A549 (cell line): ENCODE measurements around the gene LCK. TPM values are rescaled to one million over a fixed set of nuclear protein-coding genes. Genes with fewer than 3 reads are reported as not detected.

Source experiments
- ATAC-seq, 2 experiments: fragments of 200-7000 bp in 1 of 2; fragments of >200 bp in 1 of 2; cut with Nextera tagmentation in 1 of 2; cut with Tn5 transposase in 1 of 2; 3 replicates each; pipeline versions ENCODE4 v1.8.0 to v1.9.1; 2018 to 2020; ENCODE audit warnings: mild to moderate bottlenecking in 1 of 2, moderate library complexity in 1 of 2
- CTCF ChIA-PET: fragments of 300-600 bp; sonication (Branson Sonifier 250); formaldehyde crosslinking; extraction: SDS; loops from one replicate; lab custom pipeline; 2021; ENCODE audit warnings: antibody characterized with exemption, inconsistent platforms; lab: Yijun Ruan, JAX
- POLR2A ChIA-PET: fragments of 350-600 bp; formaldehyde crosslinking; extraction: SDS; loops from one replicate; lab custom pipeline; 2021; ENCODE audit warnings: antibody characterized with exemption, inconsistent platforms; lab: Yijun Ruan, JAX
- DNase-seq, 2 experiments: peaks; one replicate each; pipeline versions ENCODE4 v3.0.0 to v3.0.0-alpha.2; 2011 to 2016; ENCODE audit warnings: low read depth in 1 of 2, low spot score in 1 of 2
- FAIRE-seq: peaks from 2 replicates; lab custom pipeline; 2011; peaks lifted over from hg19 to GRCh38; lab: Jason Lieb, UNC
- H3K27ac ChIP-seq, 2 experiments: fragments of >200 bp; sonication (Bioruptor Twin); formaldehyde crosslinking; 3 replicates each; pipeline ENCODE4 v1.5.1; 2016 to 2017
- H3K4me1 ChIP-seq: fragments of >200 bp; sonication (Bioruptor Twin); formaldehyde crosslinking; 3 replicates; pipeline ENCODE4 v1.6.1; 2016
- H3K4me2 ChIP-seq: fragments of >200 bp; sonication (Bioruptor Twin); formaldehyde crosslinking; 3 replicates; pipeline ENCODE4 v1.6.1; 2016
- H3K4me3 ChIP-seq: fragments of >200 bp; sonication (Bioruptor Twin); formaldehyde crosslinking; 3 replicates; pipeline ENCODE4 v1.5.1; 2016
- H3K9me3 ChIP-seq: fragments of >200 bp; sonication (Bioruptor Twin); formaldehyde crosslinking; 3 replicates; pipeline ENCODE4 v1.6.1; 2016
- BHLHE40 ChIP-seq: IDR thresholded peaks from 2 replicates; pipeline ENCODE4 v1.6.1; 2012; ENCODE audit warnings: low read depth, low read length, inconsistent platforms
- CHD2 ChIP-seq: fragments of 150-350 bp; IDR thresholded peaks from 2 replicates; pipeline ENCODE4 v1.6.1; 2014; ENCODE audit warnings: low read length; ENCODE audit not compliant: partially characterized antibody
- CHD4 ChIP-seq: fragments of 200-600 bp; sonication (generic); IDR thresholded peaks from 2 replicates; pipeline ENCODE4 v1.6.1; 2016; ENCODE audit warnings: antibody characterized with exemption, mild to moderate bottlenecking, borderline replicate concordance
- EHF ChIP-seq: fragments of 250-450 bp; sonication (Bioruptor Pico); IDR thresholded peaks from 2 replicates; pipeline ENCODE4 v1.5.0; 2020; ENCODE audit warnings: mild to moderate bottlenecking
- ESRRA ChIP-seq: fragments of 150-350 bp; IDR thresholded peaks from 2 replicates; pipeline ENCODE4 v1.6.1; 2014; ENCODE audit warnings: mild to moderate bottlenecking, low read length, borderline replicate concordance
- HOXA7 ChIP-seq: fragments of 250-450 bp; sonication (Bioruptor Pico); IDR thresholded peaks from 2 replicates; pipeline ENCODE4 v1.5.0; 2020; ENCODE audit warnings: mild to moderate bottlenecking, moderate library complexity
- HOXB5 ChIP-seq: fragments of 250-450 bp; sonication (Bioruptor Pico); IDR thresholded peaks from 2 replicates; pipeline ENCODE4 v1.5.0; 2020; ENCODE audit warnings: mild to moderate bottlenecking, moderate library complexity
- KDM1A ChIP-seq: fragments of 200-600 bp; sonication (generic); IDR thresholded peaks from 2 replicates; pipeline ENCODE4 v1.6.1; 2016; ENCODE audit warnings: low read depth, mild to moderate bottlenecking
- MAFK ChIP-seq: fragments of 450-650 bp; IDR thresholded peaks from 2 replicates; pipeline ENCODE4 v1.6.1; 2014; ENCODE audit not compliant: partially characterized antibody
- MYC ChIP-seq: IDR thresholded peaks from 2 replicates; pipeline ENCODE4 v1.6.1; 2012; ENCODE audit warnings: mild to moderate bottlenecking, inconsistent platforms, low read length, improper control_type of control experiment, borderline replicate concordance
- POLR2A ChIP-seq: IDR thresholded peaks from 2 replicates; pipeline ENCODE4 v1.6.1; 2012; ENCODE audit warnings: mild to moderate bottlenecking, low read length
- RAD21 ChIP-seq, 2 experiments: fragments of >200 bp in 1 of 2; sonication (Bioruptor Twin) in 1 of 2; formaldehyde crosslinking in 1 of 2; IDR thresholded peaks in 1 of 2; conservative IDR thresholded peaks in 1 of 2; 2 replicates in 1 of 2; 3 replicates in 1 of 2; pipeline ENCODE4 v1.6.1; 2012 to 2018; ENCODE audit warnings: inconsistent platforms in 1 of 2
- TFCP2L1 ChIP-seq: fragments of 250-450 bp; sonication (Bioruptor Pico); IDR thresholded peaks from 2 replicates; pipeline ENCODE4 v1.5.0; 2021; ENCODE audit warnings: mild to moderate bottlenecking
- ZC3H11A ChIP-seq: fragments of 450-650 bp; IDR thresholded peaks from 2 replicates; pipeline ENCODE4 v1.6.1; 2014; ENCODE audit warnings: antibody characterized with exemption, mild to moderate bottlenecking
- ZFP36 ChIP-seq: fragments of 450-650 bp; IDR thresholded peaks from 2 replicates; pipeline ENCODE4 v1.6.1; 2014; ENCODE audit warnings: borderline replicate concordance; ENCODE audit not compliant: partially characterized antibody
- WGBS: methylation state at CpG from one replicate; pipeline ENCODE4 v1.1.6; 2017; ENCODE audit errors: missing lambda C conversion rate; 5-methylcytosine and 5-hydroxymethylcytosine counted together
- polyA minus RNA-seq: library from RNA; depleted of rRNA, polyadenylated mRNA; stranded (reverse); fragments of >200 nt; gene quantifications from 2 replicates; pipeline ENCODE4 v1.2.3, GENCODE V29; 2011; rRNA and poly(A)+ RNA removed
- polyA plus RNA-seq, 4 experiments: library from polyadenylated mRNA; depleted of rRNA in 3 of 4; stranded (reverse); fragments of >200 nt; fragmentation: RNase III in 1 of 4; extraction: RNeasy Plus Mini Kit Qiagen cat#74134 plus additional on column Dnase treatment in 1 of 4; gene quantifications; 2 replicates in 3 of 4; 3 replicates in 1 of 4; pipeline ENCODE4 v1.2.3, GENCODE V29; 2011 to 2017
- TF ChIP-seq, protein P1 (sequence below): fragments of 150-350 bp; IDR thresholded peaks from 2 replicates; pipeline ENCODE4 v1.6.1; 2014; ENCODE audit warnings: low read depth, mild to moderate bottlenecking, low read length
- TF ChIP-seq, protein P2 (sequence below): fragments of 200-600 bp; sonication (generic); IDR thresholded peaks from 2 replicates; pipeline ENCODE4 v1.6.1; 2016; ENCODE audit warnings: antibody characterized with exemption, mild to moderate bottlenecking, moderate library complexity
- TF ChIP-seq, protein P3 (sequence below): fragments of >200 bp; sonication (Bioruptor Twin); formaldehyde crosslinking; IDR thresholded peaks from 2 replicates; pipeline ENCODE4 v1.6.1; 2016
- TF ChIP-seq, protein P4 (sequence below): fragments of >200 bp; sonication (Bioruptor Twin); formaldehyde crosslinking; IDR thresholded peaks from 3 replicates; pipeline ENCODE4 v1.6.1; 2016

Gene LCK
- polyA plus RNA-seq (2011; rRNA removed) (0.03 and 0.04 TPM in 2 replicates), polyA plus RNA-seq (2017; fragmentation: RNase III; extraction: RNeasy Plus Mini Kit Qiagen cat#74134 plus additional on column Dnase treatment) (not detected in 3 replicates), polyA minus RNA-seq (not detected in 2 replicates)
- 0.03 TPM in 2 replicates for polyA plus RNA-seq (2012; cell fraction: cytosol; rRNA removed)
- polyA plus RNA-seq (2012; cell fraction: nucleus; rRNA removed): 0.12 TPM in 1 of 2 replicates, not detected in the other

DNA sequence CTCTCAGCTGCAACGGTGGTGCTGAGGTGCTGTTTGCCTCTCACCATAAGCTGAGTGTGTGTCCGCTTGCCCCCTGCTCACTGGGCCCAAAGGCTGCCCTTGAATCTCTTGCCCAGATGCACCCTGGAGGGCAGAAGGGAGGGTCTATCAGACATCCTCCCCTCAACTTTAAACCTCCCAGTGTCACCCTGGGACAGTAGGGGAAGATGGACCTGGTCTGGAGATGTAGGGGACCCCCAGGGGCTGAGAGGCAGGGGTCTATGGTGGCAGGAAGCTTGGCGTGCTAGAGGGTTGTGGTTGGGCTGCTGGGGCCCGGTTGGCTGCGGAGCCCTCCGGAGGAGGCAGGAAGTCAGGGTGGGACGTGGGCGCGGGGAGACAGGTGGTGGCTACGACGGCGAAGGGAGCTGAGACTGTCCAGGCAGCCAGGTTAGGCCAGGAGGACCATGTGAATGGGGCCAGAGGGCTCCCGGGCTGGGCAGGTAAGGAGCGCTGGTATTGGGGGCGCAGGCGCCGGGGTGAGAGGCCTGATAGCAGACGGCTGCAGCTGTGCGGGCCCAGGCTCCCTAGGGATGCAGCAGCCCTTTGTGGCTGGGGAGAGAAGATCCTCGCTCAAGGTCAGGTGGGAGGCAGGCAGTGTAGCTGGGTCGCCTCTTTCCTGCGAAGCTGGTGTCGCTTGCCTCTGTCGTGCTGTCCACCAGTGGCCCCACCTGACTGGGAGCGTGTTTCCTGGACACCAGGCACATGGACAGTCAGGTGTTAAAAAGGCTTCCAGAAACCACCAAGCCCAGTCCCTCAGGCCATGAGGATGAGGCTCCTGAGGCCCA lies at the start of gene LCK:
TSS of gene LCK (plus strand) at position 373 of the 824 bp plus-strand sequence. CDS start 23,065 bp downstream, outside the sequence.
- Histone ChIP-seq H3K9me3 (no peaks in the 10 kb centered on the region), H3K4me3 (no peak within 1 kb of the TSS), H3K27ac (no peak within 1 kb of the TSS), H3K4me2 (no peak within 1 kb of the TSS)
- FAIRE-seq (no peak), DNase-seq (no peak), ATAC-seq (no peak)
- POLR2A ChIA-PET: interaction anchor here (0.6 kb wide), 1 partner anchor 40 kb away, joined by 8 read pairs; no protein-coding TSS in a partner anchor
- TF ChIP-seq HOXB5 (CRISPR knock-in tag) (no peak), ZC3H11A (no peak), TFCP2L1 (CRISPR knock-in tag) (no peak), EHF (CRISPR knock-in tag) (no peak), MYC (no peak), CHD4 (no peak), BHLHE40 (no peak), KDM1A (no peak), POLR2A (no peak), HOXA7 (CRISPR knock-in tag) (no peak), RAD21 (conservative IDR thresholded peaks at IDR 0.05 in 1 of 2, IDR thresholded peaks at IDR 0.05 in 1 of 2) (no peak), ZFP36 (no peak), MAFK (no peak), ESRRA (no peak), CHD2 (no peak)
- TF ChIP-seq, protein P1, sequence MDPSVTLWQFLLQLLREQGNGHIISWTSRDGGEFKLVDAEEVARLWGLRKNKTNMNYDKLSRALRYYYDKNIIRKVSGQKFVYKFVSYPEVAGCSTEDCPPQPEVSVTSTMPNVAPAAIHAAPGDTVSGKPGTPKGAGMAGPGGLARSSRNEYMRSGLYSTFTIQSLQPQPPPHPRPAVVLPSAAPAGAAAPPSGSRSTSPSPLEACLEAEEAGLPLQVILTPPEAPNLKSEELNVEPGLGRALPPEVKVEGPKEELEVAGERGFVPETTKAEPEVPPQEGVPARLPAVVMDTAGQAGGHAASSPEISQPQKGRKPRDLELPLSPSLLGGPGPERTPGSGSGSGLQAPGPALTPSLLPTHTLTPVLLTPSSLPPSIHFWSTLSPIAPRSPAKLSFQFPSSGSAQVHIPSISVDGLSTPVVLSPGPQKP: no peak
- TF ChIP-seq, protein P2, sequence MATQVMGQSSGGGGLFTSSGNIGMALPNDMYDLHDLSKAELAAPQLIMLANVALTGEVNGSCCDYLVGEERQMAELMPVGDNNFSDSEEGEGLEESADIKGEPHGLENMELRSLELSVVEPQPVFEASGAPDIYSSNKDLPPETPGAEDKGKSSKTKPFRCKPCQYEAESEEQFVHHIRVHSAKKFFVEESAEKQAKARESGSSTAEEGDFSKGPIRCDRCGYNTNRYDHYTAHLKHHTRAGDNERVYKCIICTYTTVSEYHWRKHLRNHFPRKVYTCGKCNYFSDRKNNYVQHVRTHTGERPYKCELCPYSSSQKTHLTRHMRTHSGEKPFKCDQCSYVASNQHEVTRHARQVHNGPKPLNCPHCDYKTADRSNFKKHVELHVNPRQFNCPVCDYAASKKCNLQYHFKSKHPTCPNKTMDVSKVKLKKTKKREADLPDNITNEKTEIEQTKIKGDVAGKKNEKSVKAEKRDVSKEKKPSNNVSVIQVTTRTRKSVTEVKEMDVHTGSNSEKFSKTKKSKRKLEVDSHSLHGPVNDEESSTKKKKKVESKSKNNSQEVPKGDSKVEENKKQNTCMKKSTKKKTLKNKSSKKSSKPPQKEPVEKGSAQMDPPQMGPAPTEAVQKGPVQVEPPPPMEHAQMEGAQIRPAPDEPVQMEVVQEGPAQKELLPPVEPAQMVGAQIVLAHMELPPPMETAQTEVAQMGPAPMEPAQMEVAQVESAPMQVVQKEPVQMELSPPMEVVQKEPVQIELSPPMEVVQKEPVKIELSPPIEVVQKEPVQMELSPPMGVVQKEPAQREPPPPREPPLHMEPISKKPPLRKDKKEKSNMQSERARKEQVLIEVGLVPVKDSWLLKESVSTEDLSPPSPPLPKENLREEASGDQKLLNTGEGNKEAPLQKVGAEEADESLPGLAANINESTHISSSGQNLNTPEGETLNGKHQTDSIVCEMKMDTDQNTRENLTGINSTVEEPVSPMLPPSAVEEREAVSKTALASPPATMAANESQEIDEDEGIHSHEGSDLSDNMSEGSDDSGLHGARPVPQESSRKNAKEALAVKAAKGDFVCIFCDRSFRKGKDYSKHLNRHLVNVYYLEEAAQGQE: no peak
- TF ChIP-seq, protein P3, sequence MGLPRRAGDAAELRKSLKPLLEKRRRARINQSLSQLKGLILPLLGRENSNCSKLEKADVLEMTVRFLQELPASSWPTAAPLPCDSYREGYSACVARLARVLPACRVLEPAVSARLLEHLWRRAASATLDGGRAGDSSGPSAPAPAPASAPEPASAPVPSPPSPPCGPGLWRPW: no peak
- TF ChIP-seq, protein P4, sequence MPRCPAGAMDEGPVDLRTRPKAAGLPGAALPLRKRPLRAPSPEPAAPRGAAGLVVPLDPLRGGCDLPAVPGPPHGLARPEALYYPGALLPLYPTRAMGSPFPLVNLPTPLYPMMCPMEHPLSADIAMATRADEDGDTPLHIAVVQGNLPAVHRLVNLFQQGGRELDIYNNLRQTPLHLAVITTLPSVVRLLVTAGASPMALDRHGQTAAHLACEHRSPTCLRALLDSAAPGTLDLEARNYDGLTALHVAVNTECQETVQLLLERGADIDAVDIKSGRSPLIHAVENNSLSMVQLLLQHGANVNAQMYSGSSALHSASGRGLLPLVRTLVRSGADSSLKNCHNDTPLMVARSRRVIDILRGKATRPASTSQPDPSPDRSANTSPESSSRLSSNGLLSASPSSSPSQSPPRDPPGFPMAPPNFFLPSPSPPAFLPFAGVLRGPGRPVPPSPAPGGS: no peak
- TF ChIP-seq, all 56 proteins: peak for 0
- 89% methylated on average over 16 of the region's 25 CpGs for WGBS
- H3K4me1 ChIP-seq: peaks cover 3% of the 10 kb centered on the region; the same call in 1 of the 3 replicates
- CTCF ChIA-PET: interaction anchor here (0.9 to 7.7 kb wide), 4 partner anchors 10 to 41 kb away, joined by 3 to 96 read pairs (median 6); no protein-coding TSS in a partner anchor
